ENCODE data around the gene MS4A10.
"Not testable (repeated sequence)": the region's sequence is repeated elsewhere in the genome, so short reads cannot be mapped to it uniquely, and the experiment has no call there.

The MS4A10 gene

GRCh38 chr11:60786811-60787567, 1.9 kb downstream of the MS4A10 start:
- peak; percentile 75 for DNase-seq (ENCODE audit: low read depth)

GRCh38 chr11:60788401-60789125, 3.4 kb downstream of the MS4A10 start:
- DNase-seq (ENCODE audit: low read depth): no peak

- no peak for DNase-seq (ENCODE audit: low read depth)
Observed at GRCh38 chr11:60790726-60791125, 5.6 kb downstream of the MS4A10 start.

GRCh38 chr11:60791153-60791933, 6.2 kb downstream of the MS4A10 start:
- no peak for DNase-seq (ENCODE audit: low read depth)

- DNase-seq (ENCODE audit: low read depth): no peak
Observed at GRCh38 chr11:60792521-60792920, 7.4 kb downstream of the MS4A10 start.

- no peak for DNase-seq (ENCODE audit: low read depth)
Observed at GRCh38 chr11:60795291-60795690, 10.2 kb downstream of the MS4A10 start.

- DNase-seq (ENCODE audit: low read depth): no peak
Observed at GRCh38 chr11:60797846-60798630, 12.9 kb downstream of the MS4A10 start.

- no peak for DNase-seq (ENCODE audit: low read depth)
Observed at GRCh38 chr11:60798631-60799030, 13.5 kb downstream of the MS4A10 start.

- no peak for DNase-seq (ENCODE audit: low read depth)
Observed at GRCh38 chr11:60801194-60801593, 16.1 kb downstream of the MS4A10 start.

GRCh38 chr11:60803273-60803936, 18.3 kb downstream of the MS4A10 start:
- no peak for DNase-seq (ENCODE audit: low read depth)

- no peak for DNase-seq (ENCODE audit: low read depth)
Observed at GRCh38 chr11:60809249-60809648, 24.1 kb downstream of the MS4A10 start.

GRCh38 chr11:60809691-60810090, 24.6 kb downstream of the MS4A10 start:
- no peak for DNase-seq (ENCODE audit: low read depth)

- no peak for DNase-seq (ENCODE audit: low read depth)
Observed at GRCh38 chr11:60810151-60810550, 25.0 kb downstream of the MS4A10 start.

- DNase-seq (ENCODE audit: low read depth): no peak
Observed at GRCh38 chr11:60810569-60810968, 25.4 kb downstream of the MS4A10 start.

GRCh38 chr11:60813324-60813723, 28.2 kb downstream of the MS4A10 start:
- no peak for DNase-seq (ENCODE audit: low read depth)

- DNase-seq (ENCODE audit: low read depth): no peak
Observed at GRCh38 chr11:60814112-60814511, 29.0 kb downstream of the MS4A10 start.

- no peak for DNase-seq (ENCODE audit: low read depth)
Observed at GRCh38 chr11:60816590-60817157, 31.5 kb downstream of the MS4A10 start.

GRCh38 chr11:60818057-60818456, 32.9 kb downstream of the MS4A10 start:
- no peak for DNase-seq (ENCODE audit: low read depth)

GRCh38 chr11:60821827-60822599, 36.9 kb downstream of the MS4A10 start:
- no peak for DNase-seq (ENCODE audit: low read depth)

- not testable (repeated sequence) for DNase-seq (ENCODE audit: low read depth)
Observed at GRCh38 chr11:60823745-60824306, 38.7 kb downstream of the MS4A10 start.
